Measurements from ENCODE around the gene NPW.

The NPW gene

DNA sequence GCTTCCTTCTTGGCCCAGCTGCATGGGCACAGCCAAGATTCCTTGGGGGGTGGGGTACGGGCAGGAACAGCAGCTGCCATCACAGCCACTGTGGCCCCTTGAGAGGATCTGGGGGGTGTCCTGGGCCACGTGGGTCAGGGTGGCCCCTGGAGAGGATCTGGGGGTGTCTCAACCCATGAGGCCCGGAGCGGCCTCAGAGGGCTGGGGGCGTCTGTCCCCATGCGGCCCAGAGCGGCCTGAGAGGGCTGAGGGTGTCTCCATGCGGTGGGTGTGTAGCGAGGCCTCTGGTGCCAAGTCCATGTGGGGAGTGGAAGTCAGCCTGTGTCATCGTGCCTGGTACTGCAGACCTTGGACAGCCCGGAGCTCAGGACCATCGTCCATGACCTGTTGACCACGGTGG is 41.9 kb downstream of the NPW start:
- Histone ChIP-seq H3K27me3 (replicated peaks; ENCODE audit: control insufficient read depth, insufficient read depth, low read length, poor library complexity, severe bottlenecking) (no peaks in the 10 kb centered on the region), H3K4me3 (ENCODE audit: insufficient read depth, low read depth, low read length, poor library complexity, severe bottlenecking) (no peak overlapping the region), H3K9me3 (ENCODE audit: control insufficient read depth, low read length) (no peaks in the 10 kb centered on the region), H3K27ac (ENCODE audit: insufficient read depth, low read length, poor library complexity, severe bottlenecking) (no peak overlapping the region), H3K4me1 (ENCODE audit: control insufficient read depth, insufficient read depth, low read length, poor library complexity, severe bottlenecking) (no peaks in the 10 kb centered on the region), H3K36me3 (ENCODE audit: control insufficient read depth, insufficient read depth, low read length) (peaks cover 53% of the 10 kb centered on the region)
- no peak for DNase-seq

DNA sequence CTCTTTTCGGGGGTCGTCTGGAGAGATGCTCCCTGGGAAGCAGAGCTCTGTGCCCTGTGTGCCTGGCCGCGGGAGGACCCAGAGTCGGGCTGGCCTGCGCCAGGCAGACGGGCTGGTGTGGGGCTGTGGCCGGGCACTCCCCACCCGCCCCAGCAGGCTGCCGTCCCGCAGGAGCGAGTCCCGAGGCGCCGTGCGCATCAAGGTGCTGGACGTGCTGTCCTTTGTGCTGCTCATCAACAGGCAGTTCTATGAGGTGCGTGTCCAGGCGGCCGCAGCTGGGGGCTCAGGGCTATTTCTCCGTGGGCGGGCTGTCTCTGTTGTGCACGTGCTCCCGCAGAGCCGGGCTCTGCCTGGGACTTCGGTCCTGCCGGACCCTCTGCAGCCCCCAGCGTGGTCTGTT is 43.2 kb downstream of the NPW start:
- Histone ChIP-seq H3K36me3 (ENCODE audit: control insufficient read depth, insufficient read depth, low read length) (peaks cover 44% of the 10 kb centered on the region), H3K4me3 (ENCODE audit: insufficient read depth, low read depth, low read length, poor library complexity, severe bottlenecking) (no peak overlapping the region), H3K27me3 (replicated peaks; ENCODE audit: control insufficient read depth, insufficient read depth, low read length, poor library complexity, severe bottlenecking) (no peaks in the 10 kb centered on the region), H3K27ac (ENCODE audit: insufficient read depth, low read length, poor library complexity, severe bottlenecking) (no peak overlapping the region), H3K9me3 (ENCODE audit: control insufficient read depth, low read length) (no peaks in the 10 kb centered on the region), H3K4me1 (ENCODE audit: control insufficient read depth, insufficient read depth, low read length, poor library complexity, severe bottlenecking) (no peaks in the 10 kb centered on the region)
- DNase-seq, result no peak

DNA sequence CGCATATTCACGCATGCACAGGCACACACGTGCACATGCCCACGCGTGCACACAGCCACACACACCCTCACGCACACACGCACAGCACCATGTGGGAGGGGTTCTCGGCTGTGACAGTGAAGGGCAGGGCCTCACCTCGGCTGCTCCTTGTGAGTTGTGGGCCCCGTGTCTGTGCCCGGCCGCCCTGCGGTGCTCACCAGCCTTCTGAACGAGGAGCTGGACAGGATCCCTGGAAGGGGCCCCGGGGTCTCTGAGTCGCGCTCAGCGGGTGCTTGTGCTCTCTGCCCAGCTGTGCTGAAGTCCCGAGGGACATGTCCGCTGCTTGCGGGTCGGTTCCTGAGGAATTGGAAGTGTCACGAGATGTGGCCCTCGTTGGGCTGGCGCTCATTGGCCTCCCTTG is 44.3 kb downstream of the NPW start:
- Histone ChIP-seq H3K4me3 (ENCODE audit: insufficient read depth, low read depth, low read length, poor library complexity, severe bottlenecking) (no peak overlapping the region), H3K4me1 (ENCODE audit: control insufficient read depth, insufficient read depth, low read length, poor library complexity, severe bottlenecking) (no peaks in the 10 kb centered on the region), H3K27me3 (replicated peaks; ENCODE audit: control insufficient read depth, insufficient read depth, low read length, poor library complexity, severe bottlenecking) (no peaks in the 10 kb centered on the region), H3K27ac (ENCODE audit: insufficient read depth, low read length, poor library complexity, severe bottlenecking) (no peak overlapping the region), H3K36me3 (ENCODE audit: control insufficient read depth, insufficient read depth, low read length) (peaks cover 37% of the 10 kb centered on the region), H3K9me3 (ENCODE audit: control insufficient read depth, low read length) (no peaks in the 10 kb centered on the region)
- DNase-seq, result no peak

DNA sequence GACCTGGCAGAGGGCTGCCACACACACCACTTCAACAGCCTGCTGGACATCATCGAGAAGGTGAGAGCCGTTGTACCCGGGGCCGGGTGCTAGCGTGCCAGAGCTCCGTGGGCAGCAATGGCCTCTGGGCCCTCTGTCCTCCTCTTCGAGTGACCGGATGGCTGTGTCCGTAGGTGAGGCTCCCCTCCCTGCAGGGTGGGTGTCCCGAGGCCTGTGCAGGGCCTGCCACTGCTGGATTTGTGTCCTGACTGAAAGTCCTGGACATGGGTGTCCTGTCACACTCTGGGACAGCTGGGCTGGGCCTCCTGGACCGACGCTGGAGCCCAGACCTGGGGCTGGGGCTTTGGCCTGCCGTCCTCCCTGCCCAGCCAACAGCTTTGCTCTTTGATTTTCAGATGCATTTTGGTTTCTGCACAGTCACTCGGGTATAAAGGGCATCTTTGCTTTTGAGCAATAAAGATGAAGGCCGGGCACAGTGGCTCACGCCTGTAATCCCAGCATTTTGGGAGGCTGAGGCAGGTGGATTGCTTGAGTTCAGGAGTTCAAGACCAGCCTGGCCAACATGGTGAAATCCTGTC is 44.9 kb downstream of the NPW start:
- no peaks in the 10 kb centered on the region for H3K27me3 ChIP-seq (replicated peaks; ENCODE audit: control insufficient read depth, insufficient read depth, low read length, poor library complexity, severe bottlenecking)
- no peak overlapping the region for H3K27ac ChIP-seq (ENCODE audit: insufficient read depth, low read length, poor library complexity, severe bottlenecking)
- no peak for DNase-seq
- no peaks in the 10 kb centered on the region for H3K9me3 ChIP-seq (ENCODE audit: control insufficient read depth, low read length)
- peaks cover 39% of the 10 kb centered on the region for H3K36me3 ChIP-seq (ENCODE audit: control insufficient read depth, insufficient read depth, low read length)
- no peaks in the 10 kb centered on the region for H3K4me1 ChIP-seq (ENCODE audit: control insufficient read depth, insufficient read depth, low read length, poor library complexity, severe bottlenecking)
- H3K4me3 ChIP-seq (ENCODE audit: insufficient read depth, low read depth, low read length, poor library complexity, severe bottlenecking), result no peak overlapping the region

DNA sequence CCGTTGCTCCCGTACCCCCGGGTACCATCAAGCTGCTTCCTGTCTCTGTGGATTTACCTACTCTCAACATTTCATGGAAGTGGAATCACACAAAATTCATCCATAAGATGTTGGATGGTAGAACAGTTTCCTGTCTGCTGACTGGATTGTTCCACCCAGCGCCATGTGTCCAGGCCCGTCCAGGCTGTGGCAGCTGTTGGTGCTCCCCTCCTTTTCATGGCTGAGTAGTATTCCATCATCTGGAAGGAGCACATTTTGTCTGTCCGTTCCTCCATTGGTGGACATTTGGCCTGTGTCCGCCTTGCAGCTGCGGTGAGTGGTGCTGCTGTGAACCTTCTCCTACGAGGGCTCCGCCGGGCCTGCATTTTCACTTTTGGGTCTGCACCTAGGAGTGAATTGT is 46.6 kb downstream of the NPW start:
- H3K4me1 ChIP-seq (ENCODE audit: control insufficient read depth, insufficient read depth, low read length, poor library complexity, severe bottlenecking), result no peaks in the 10 kb centered on the region
- H3K27me3 ChIP-seq (replicated peaks; ENCODE audit: control insufficient read depth, insufficient read depth, low read length, poor library complexity, severe bottlenecking), result no peaks in the 10 kb centered on the region
- H3K27ac ChIP-seq (ENCODE audit: insufficient read depth, low read length, poor library complexity, severe bottlenecking), result no peak overlapping the region
- no peaks in the 10 kb centered on the region for H3K9me3 ChIP-seq (ENCODE audit: control insufficient read depth, low read length)
- DNase-seq, result no peak
- no peak overlapping the region for H3K4me3 ChIP-seq (ENCODE audit: insufficient read depth, low read depth, low read length, poor library complexity, severe bottlenecking)
- H3K36me3 ChIP-seq (ENCODE audit: control insufficient read depth, insufficient read depth, low read length), result peaks cover 40% of the 10 kb centered on the region

Measured in effector memory CD4-positive, alpha-beta T cell (primary cell).